ENCODE results near the gene OR4K13.

OR4K13 gene, protein sequence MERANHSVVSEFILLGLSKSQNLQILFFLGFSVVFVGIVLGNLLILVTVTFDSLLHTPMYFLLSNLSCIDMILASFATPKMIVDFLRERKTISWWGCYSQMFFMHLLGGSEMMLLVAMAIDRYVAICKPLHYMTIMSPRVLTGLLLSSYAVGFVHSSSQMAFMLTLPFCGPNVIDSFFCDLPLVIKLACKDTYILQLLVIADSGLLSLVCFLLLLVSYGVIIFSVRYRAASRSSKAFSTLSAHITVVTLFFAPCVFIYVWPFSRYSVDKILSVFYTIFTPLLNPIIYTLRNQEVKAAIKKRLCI

DNA sequence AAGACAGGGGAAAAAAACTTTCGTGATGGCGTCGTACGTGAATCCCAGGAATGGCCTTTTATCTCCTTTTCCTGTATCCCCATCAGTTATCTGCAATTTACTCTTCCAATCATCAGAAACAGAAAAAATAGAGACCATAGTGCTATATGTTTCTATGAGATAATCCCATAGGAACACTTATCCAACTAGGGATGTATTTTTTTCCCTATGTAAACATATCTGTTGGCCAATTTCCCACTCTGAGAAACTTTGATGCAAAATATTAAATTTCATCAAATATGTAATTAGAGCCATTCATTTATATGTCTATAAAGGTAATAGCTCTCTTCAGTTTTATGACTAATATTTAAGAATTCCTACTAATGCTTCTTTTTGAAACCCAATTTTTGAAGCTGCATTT, at the start of gene OR4K13:
Gene OR4K13 (minus strand): TSS at position 101 of the 400 bp plus-strand sequence. CDS start 1,280 bp downstream, outside the sequence.
- TF ChIP-seq, protein P1, sequence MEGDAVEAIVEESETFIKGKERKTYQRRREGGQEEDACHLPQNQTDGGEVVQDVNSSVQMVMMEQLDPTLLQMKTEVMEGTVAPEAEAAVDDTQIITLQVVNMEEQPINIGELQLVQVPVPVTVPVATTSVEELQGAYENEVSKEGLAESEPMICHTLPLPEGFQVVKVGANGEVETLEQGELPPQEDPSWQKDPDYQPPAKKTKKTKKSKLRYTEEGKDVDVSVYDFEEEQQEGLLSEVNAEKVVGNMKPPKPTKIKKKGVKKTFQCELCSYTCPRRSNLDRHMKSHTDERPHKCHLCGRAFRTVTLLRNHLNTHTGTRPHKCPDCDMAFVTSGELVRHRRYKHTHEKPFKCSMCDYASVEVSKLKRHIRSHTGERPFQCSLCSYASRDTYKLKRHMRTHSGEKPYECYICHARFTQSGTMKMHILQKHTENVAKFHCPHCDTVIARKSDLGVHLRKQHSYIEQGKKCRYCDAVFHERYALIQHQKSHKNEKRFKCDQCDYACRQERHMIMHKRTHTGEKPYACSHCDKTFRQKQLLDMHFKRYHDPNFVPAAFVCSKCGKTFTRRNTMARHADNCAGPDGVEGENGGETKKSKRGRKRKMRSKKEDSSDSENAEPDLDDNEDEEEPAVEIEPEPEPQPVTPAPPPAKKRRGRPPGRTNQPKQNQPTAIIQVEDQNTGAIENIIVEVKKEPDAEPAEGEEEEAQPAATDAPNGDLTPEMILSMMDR (IDR thresholded peaks at IDR 0.05) = no peak
- no peaks in the 10 kb centered on the region for H3K4me1 ChIP-seq (ENCODE audit: control insufficient read depth in 1 of 2, insufficient read depth in 1 of 2, low read depth in 1 of 2, low read length in 1 of 2)
- no peak within 1 kb of the TSS for H3K27ac ChIP-seq
- H3K9me3 ChIP-seq = no peaks in the 10 kb centered on the region
- H3K36me3 ChIP-seq = no peaks in the 10 kb centered on the region
- H3K27me3 ChIP-seq = no peaks in the 10 kb centered on the region
- H3K4me3 ChIP-seq (ENCODE audit: low read depth in 1 of 2, low read length in 1 of 2) = no peak within 1 kb of the TSS

DNA sequence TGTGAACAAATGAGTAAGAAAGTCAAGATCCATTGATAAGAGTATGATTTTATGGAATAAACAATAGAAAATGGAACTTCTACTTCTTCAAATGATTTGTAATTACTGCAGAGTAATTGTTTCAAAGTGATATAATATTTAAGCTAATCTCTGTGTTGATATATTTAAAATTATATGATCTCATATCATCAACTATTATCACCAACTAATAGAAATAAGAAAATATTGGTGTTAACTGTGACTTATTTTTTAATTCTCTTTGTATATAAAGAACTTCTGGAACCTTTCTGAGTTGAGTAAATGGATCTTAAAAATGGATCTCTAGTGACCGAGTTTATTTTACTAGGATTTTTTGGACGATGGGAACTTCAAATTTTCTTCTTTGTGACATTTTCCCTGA, 23.9 kb upstream of the OR4K13 start, which contains the start of gene OR4L1:
Gene OR4L1 (plus strand): TSS at position 301 of the 400 bp plus-strand sequence. CDS start 0 bp downstream, at position 301.
- TF ChIP-seq, protein P1 (IDR thresholded peaks at IDR 0.05) = no peak

DNA sequence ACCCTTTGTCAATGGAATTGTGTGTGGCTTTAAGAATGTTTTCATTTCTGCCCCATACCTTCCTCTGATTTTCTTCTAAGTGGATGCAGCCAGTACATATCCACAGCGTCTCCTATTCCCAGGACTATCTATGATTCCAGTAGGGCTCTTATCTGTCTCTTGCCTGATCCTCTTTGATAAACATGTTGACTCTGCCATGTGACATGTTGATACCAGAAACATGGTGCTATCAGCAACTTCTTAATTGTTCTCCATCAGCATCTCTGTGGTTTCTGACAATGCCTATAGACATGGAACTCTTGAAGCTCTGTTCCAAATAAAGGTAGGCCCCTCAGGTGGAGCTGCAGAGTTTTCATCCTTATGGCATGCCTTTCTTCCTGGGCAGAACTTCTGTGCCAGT, 12.4 kb upstream of the OR4K13 start:
- H3K27ac ChIP-seq = no peak overlapping the region
- H3K36me3 ChIP-seq = no peaks in the 10 kb centered on the region
- TF ChIP-seq, protein P1 (IDR thresholded peaks at IDR 0.05) = no peak
- no peaks in the 10 kb centered on the region for H3K9me3 ChIP-seq
- no peak overlapping the region for H3K4me3 ChIP-seq (ENCODE audit: low read depth in 1 of 2, low read length in 1 of 2)
- no peaks in the 10 kb centered on the region for H3K4me1 ChIP-seq (ENCODE audit: control insufficient read depth in 1 of 2, insufficient read depth in 1 of 2, low read depth in 1 of 2, low read length in 1 of 2)
- H3K27me3 ChIP-seq = no peaks in the 10 kb centered on the region

More for the DNA sequence above, 23.9 kb upstream of the OR4K13 start, which contains the start of gene OR4L1:
- no peak within 1 kb of the TSS for H3K27ac ChIP-seq
- H3K36me3 ChIP-seq = no peaks in the 10 kb centered on the region
- H3K4me3 ChIP-seq (ENCODE audit: low read depth in 1 of 2, low read length in 1 of 2) = no peak within 1 kb of the TSS
- H3K9me3 ChIP-seq = no peaks in the 10 kb centered on the region
- no peaks in the 10 kb centered on the region for H3K4me1 ChIP-seq (ENCODE audit: control insufficient read depth in 1 of 2, insufficient read depth in 1 of 2, low read depth in 1 of 2, low read length in 1 of 2)
- H3K27me3 ChIP-seq = no peaks in the 10 kb centered on the region

DNA sequence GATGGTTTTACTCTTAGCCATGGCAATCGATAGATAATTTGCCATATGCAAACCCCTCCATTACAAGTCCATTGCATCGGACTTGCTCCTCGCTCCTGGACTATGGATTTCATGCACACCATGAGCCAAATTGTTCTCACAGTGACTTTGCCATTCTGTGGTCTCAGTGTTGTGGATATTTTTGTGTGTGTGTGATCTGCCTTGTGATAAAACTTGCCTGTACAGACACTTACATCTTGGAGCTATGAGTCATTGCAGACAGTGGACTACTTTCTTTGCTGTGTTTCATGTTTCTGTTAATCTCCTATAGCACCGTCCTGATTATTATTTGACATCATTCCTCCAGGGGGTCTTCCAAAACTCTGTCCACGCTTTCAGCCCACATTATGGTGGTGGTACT, 8.4 kb upstream of the OR4K13 start:
- Histone ChIP-seq H3K4me3 (ENCODE audit: low read depth in 1 of 2, low read length in 1 of 2) (no peak overlapping the region), H3K4me1 (ENCODE audit: control insufficient read depth in 1 of 2, insufficient read depth in 1 of 2, low read depth in 1 of 2, low read length in 1 of 2) (no peaks in the 10 kb centered on the region), H3K27me3 (no peaks in the 10 kb centered on the region), H3K36me3 (no peaks in the 10 kb centered on the region), H3K27ac (no peak overlapping the region), H3K9me3 (no peaks in the 10 kb centered on the region)
- TF ChIP-seq, protein P1 (IDR thresholded peaks at IDR 0.05) = no peak

DNA sequence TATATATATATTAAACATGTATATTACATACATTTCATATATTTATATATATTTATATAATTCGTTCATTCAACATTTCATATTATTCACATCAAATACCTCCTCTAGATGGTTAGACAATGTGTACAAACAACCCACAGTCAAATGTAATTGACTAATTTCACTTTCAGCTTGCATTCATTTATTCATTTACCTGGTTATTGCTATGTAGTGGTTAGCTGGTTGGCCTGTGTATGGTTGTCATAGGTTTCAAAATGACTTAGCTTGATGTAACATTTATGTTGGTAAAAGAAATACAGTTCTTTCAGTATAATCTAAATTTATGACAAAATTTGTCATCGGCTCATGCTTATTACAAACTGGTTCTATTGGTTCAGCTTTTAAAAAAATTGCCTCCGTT, 389 bp downstream of the OR4K13 start:
- no peaks in the 10 kb centered on the region for H3K36me3 ChIP-seq
- no peaks in the 10 kb centered on the region for H3K9me3 ChIP-seq
- H3K4me1 ChIP-seq (ENCODE audit: control insufficient read depth in 1 of 2, insufficient read depth in 1 of 2, low read depth in 1 of 2, low read length in 1 of 2) = no peaks in the 10 kb centered on the region
- H3K4me3 ChIP-seq (ENCODE audit: low read depth in 1 of 2, low read length in 1 of 2) = no peak overlapping the region
- no peak overlapping the region for H3K27ac ChIP-seq
- H3K27me3 ChIP-seq = no peaks in the 10 kb centered on the region
- TF ChIP-seq, protein P1 (IDR thresholded peaks at IDR 0.05) = no peak
